Choroid plexus epithelial cell (primary cell): ENCODE measurements around the gene ALOX12.
A peak's percentile ranks its signal among the peaks of the same experiment; 100 is the strongest.

Experiments
- DNase-seq: peaks from one replicate; pipeline ENCODE4 v3.0.0-alpha.2; 2010; ENCODE audit warnings: low read depth
- H3K4me3 ChIP-seq: 2 replicates; pipeline ENCODE4 v1.5.1; 2011; ENCODE audit warnings: low read depth, mild to moderate bottlenecking, control low read depth, low read length, moderate library complexity
- TF ChIP-seq, protein P1 (sequence below): conservative IDR thresholded peaks from 2 replicates; pipeline ENCODE4 v1.5.1; 2011; ENCODE audit warnings: low read depth, mild to moderate bottlenecking, control low read depth, inconsistent platforms, low read length, moderate library complexity

The ALOX12 gene

DNA sequence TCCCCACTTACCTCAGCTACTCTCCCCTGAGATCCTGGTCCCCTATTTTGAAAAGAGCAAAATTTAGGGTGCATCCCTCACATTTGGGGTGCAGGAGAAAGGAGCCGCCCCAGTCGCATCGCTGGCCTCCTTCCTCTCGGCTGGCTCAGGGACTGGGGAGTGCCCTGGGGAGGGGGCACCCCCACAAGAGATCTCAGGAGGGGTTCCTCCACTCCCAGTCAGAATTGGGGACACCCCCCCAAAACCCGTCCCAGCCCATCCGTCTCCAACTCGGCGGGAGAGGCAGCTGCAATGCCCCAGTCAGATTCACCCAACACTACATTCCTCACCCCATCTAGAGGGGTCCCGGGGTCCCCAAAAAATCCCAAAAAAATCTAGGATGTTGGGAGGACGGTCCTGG lies 23.5 kb downstream of the ALOX12 start:
- DNase-seq: no peak
- no peak overlapping the region for H3K4me3 ChIP-seq
- TF ChIP-seq, protein P1, sequence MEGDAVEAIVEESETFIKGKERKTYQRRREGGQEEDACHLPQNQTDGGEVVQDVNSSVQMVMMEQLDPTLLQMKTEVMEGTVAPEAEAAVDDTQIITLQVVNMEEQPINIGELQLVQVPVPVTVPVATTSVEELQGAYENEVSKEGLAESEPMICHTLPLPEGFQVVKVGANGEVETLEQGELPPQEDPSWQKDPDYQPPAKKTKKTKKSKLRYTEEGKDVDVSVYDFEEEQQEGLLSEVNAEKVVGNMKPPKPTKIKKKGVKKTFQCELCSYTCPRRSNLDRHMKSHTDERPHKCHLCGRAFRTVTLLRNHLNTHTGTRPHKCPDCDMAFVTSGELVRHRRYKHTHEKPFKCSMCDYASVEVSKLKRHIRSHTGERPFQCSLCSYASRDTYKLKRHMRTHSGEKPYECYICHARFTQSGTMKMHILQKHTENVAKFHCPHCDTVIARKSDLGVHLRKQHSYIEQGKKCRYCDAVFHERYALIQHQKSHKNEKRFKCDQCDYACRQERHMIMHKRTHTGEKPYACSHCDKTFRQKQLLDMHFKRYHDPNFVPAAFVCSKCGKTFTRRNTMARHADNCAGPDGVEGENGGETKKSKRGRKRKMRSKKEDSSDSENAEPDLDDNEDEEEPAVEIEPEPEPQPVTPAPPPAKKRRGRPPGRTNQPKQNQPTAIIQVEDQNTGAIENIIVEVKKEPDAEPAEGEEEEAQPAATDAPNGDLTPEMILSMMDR: no peak

DNA sequence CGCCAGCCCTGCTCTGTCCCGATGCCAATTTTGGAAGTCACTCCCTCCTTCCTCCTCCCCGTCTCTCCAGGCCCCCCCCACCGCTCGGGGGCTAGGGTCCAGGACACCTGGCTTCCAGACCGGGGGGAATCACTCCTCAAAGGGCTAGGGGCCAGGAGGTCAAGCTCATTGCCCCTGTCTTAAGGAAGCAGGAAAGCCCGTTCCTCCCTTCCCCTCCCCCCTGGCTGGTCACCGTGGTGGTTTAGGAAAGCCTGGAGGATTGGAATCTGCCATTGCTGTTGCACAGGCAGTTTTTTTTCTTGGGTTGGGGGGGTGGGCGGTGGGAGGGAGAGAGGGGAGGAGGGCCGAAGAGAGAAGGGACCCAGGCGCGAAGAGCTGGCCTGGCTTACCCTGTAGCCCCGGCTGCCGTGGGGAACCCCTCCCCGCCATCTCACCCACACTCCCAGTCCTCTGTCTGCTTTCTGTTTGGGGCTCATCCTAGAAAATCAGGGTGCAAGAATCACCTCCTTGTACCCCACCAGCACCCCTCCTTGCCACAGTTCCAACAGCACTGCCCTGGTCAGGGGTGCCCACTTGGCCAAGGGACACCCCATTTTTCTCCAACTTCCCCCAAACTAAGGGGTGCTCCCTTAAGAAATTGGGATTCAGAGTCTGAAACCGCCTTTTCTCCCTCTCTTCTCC lies 24.1 kb downstream of the ALOX12 start:
- TF ChIP-seq, protein P1: no peak
- H3K4me3 ChIP-seq: peak overlapping the region; percentile 61
- DNase-seq: peak; percentile 55

DNA sequence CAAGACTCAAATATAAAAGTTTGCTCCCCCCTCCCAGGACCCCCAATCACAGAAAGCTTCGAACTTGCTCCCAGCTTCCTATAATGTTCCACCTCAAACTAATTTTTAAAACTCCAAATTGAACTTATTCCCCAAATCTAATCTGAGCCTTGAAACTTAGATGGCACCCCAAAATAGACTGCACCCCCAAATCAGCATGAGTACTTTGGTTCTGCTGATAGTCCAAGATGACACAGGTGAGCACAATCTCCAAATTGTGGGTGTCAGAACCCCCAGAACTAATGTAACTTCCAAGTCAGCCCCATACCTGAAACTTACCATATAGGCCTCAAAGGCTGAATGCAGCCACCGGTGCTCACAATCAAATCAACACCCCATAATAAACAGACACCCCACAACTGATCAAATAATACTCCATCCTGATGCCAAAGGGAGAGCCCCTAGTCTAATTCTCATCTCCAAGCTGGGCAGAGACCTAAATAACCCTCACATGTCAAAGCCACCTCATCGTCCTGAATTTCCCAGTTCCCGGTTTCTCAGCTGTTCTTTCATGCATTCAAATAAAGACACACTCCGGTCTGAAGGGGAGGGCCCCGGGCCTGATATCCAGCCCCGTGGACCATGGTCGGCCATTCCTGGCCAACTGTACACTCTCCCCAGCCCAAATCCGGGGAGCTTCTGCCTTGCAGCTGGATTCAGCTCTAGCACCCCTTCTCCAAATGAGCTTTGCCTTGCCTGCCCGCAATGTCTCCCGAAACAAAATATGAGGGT lies 25.2 kb downstream of the ALOX12 start:
- TF ChIP-seq, protein P1: no peak
- DNase-seq: no peak
- no peak overlapping the region for H3K4me3 ChIP-seq

DNA sequence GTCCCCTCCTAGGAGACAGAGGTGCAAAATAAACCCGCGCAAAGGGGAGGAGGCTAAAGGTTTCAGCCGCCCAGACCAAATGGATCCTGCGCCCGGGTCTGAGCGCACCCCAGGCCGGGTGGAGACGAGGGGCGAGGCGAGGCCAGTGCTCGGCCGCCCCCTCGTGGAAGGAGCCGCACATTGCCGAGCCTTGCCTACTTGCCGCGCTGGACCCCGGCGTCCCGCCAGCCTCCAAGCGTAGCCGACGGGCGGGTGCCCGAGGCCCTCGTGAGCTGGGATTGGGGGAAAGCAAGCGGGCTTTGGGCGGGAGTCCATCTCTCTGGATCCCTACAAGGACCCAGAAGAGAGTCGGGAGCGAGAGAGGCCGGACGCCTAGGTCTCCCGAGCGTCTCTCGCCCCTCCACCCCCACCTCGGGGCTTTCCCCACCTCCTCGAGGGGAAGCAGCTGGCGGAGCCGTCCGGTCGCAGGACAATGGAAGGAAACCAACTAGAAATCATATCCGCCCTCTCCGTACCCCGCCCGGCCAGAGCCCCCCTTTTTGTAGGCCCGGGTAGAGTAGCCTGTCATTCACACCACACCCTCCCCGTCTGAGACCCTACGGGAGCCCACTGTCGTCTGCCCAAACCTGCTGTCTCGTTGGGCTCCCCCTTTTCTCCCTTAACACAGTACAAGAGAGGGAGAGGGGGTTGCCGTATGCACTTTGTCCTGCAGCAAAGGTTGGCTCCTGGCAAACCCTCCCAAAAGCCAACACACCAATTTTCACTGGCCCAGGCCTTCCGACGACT lies 26.3 kb downstream of the ALOX12 start:
- peak overlapping the region; percentile 31 for H3K4me3 ChIP-seq
- peak; percentile 65 for DNase-seq
- TF ChIP-seq, protein P1: peak; percentile 80

DNA sequence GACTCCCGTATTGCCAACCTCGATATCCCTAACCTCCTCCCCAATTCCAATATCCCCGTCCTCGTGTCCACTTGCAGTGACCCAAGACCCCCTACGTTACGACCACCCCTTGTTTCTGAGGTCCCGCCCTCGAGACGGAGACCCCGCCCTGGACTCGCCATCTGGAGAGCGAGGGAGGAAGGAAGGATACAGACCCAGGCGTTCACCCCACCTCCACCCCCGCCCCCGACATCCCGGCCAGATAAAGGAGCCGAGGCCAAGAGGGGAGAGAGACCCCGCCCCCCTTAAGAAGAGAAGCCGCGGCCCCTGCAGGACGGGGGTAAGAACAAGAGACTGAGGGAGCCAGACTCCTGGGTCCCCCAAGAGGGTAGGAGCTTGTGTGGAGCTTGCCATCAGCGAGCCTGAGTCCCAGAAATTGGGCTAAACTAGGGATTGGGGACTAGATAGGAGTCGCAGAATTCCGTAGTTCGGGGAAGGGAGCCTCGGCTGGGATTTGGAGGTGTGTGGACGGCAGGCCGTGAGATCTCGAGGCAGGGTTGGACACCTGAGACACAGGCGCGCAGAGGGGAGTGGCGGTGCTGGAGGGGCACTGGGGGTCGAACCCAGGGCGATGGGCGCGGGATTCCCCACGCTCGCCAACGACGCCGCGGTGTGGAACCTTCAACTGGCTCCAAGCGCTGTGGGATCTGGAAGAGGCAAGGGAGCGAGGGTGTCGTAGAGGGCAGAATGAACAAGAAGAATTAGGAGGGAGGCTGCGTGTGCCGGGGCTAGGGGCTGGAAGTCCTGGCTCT lies 27.1 kb downstream of the ALOX12 start, which contains the start of gene BCL6B:
Gene BCL6B (plus strand): TSS at position 270 of the 791 bp plus-strand sequence. CDS start 622 bp downstream, outside the sequence.
- TF ChIP-seq, protein P1: no peak
- no peak for DNase-seq
- peak within 1 kb of the TSS; percentile 32 for H3K4me3 ChIP-seq
